ENCODE data around the gene TMPRSS6.

Gene TMPRSS6

GRCh38 chr22:37140686-37141323 lies 31.3 kb upstream of the TMPRSS6 start:
- DNase-seq (ENCODE audit: low read depth in 2 of 2), result no peak

- DNase-seq (ENCODE audit: low read depth in 2 of 2), result no peak
Measured at GRCh38 chr22:37139762-37140161, 30.2 kb upstream of the TMPRSS6 start.

- no peak for DNase-seq (ENCODE audit: low read depth in 2 of 2)
Measured at GRCh38 chr22:37138849-37139561, 29.5 kb upstream of the TMPRSS6 start.

GRCh38 chr22:37137903-37138665 lies 28.6 kb upstream of the TMPRSS6 start:
- no peak for DNase-seq (ENCODE audit: low read depth in 2 of 2)

GRCh38 chr22:37137131-37137530 lies 27.6 kb upstream of the TMPRSS6 start:
- DNase-seq (ENCODE audit: low read depth in 2 of 2), result no peak

GRCh38 chr22:37135023-37135422 lies 25.5 kb upstream of the TMPRSS6 start:
- DNase-seq (ENCODE audit: low read depth in 2 of 2), result no peak

- no peak for DNase-seq (ENCODE audit: low read depth in 2 of 2)
Measured at GRCh38 chr22:37133304-37134018, 23.9 kb upstream of the TMPRSS6 start.

- DNase-seq (ENCODE audit: low read depth in 2 of 2), result no peak
Measured at GRCh38 chr22:37132773-37133172, 23.3 kb upstream of the TMPRSS6 start.

GRCh38 chr22:37129866-37130441 lies 20.4 kb upstream of the TMPRSS6 start:
- DNase-seq (ENCODE audit: low read depth in 2 of 2), result no peak

GRCh38 chr22:37128555-37129281 lies 19.2 kb upstream of the TMPRSS6 start:
- DNase-seq (ENCODE audit: low read depth in 2 of 2), result no peak

GRCh38 chr22:37127350-37127878 lies 17.9 kb upstream of the TMPRSS6 start:
- no peak for DNase-seq (ENCODE audit: low read depth in 2 of 2)

- no peak for DNase-seq (ENCODE audit: low read depth in 2 of 2)
Measured at GRCh38 chr22:37126882-37127281, 17.4 kb upstream of the TMPRSS6 start.

- no peak for DNase-seq (ENCODE audit: low read depth in 2 of 2)
Measured at GRCh38 chr22:37126383-37126782, 16.9 kb upstream of the TMPRSS6 start.

- no peak for DNase-seq (ENCODE audit: low read depth in 2 of 2)
Measured at GRCh38 chr22:37123649-37124048, 14.1 kb upstream of the TMPRSS6 start.

GRCh38 chr22:37122598-37123180 lies 13.2 kb upstream of the TMPRSS6 start:
- DNase-seq (ENCODE audit: low read depth in 2 of 2), result no peak

- peak; percentile 91 to 92 for DNase-seq (ENCODE audit: low read depth in 2 of 2)
Measured at GRCh38 chr22:37121887-37122591, 12.5 kb upstream of the TMPRSS6 start.

- DNase-seq (ENCODE audit: low read depth in 2 of 2), result no peak
Measured at GRCh38 chr22:37120569-37121340, 11.2 kb upstream of the TMPRSS6 start.

GRCh38 chr22:37119872-37120271 lies 10.4 kb upstream of the TMPRSS6 start:
- no peak for DNase-seq (ENCODE audit: low read depth in 2 of 2)

- no peak for DNase-seq (ENCODE audit: low read depth in 2 of 2)
Measured at GRCh38 chr22:37118083-37118482, 8.6 kb upstream of the TMPRSS6 start.
